Measurements from ENCODE around the gene CD93. TPM values are rescaled to one million over a fixed set of nuclear protein-coding genes. Genes with fewer than 3 reads are reported as not detected.

Gene CD93
- total and polyA plus RNA-seq, 2 of the 8 experiments (the other 6 are each of a cell fraction or from before 2014, with no cell fraction given) = under 0.01 to 0.07 TPM

DNA sequence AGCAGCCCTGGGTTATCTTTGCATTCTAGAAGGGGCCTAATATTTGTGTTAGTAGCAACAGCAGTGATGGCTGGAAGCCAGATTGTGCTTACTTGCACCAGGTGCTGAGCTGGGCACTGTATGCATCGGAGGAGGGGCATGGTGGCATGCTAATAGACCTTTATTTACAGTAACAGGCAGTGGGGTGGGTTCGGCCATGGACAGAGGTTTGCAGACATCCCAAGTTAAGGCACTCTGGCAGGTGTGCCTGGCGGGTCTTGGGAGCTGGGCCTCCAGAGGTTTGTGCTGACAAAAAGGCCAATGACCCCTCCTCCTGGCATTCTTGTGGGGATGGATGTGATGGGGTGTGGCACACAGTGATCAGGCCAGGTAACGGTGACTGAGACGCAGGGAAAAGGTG is 39.0 kb upstream of the CD93 start:
- Histone ChIP-seq H3K4ac (replicated peaks; ENCODE audit: insufficient read length, low read depth, low read length) (no peak overlapping the region), H4K20me1 (replicated peaks in 1 of 2; ENCODE audit: control insufficient read depth in 1 of 2, insufficient read depth in 2 of 2, low read length in 2 of 2) (no peaks in the 10 kb centered on the region), H3K56ac (replicated peaks; ENCODE audit: insufficient read length, low read depth, low read length) (no peak overlapping the region), H3K23me2 (ENCODE audit: low read depth, low read length) (no peaks in the 10 kb centered on the region; the same call in 1 of the 2 replicates), H3K79me2 (ENCODE audit: control insufficient read depth in 1 of 2, insufficient read depth in 2 of 2, low read length in 2 of 2) (no peaks in the 10 kb centered on the region), H3K18ac (ENCODE audit: extremely low read depth, low read length) (no peak overlapping the region), H4K91ac (replicated peaks; ENCODE audit: insufficient read length, low read length) (no peak overlapping the region), H3K14ac (ENCODE audit: insufficient read length) (no peak overlapping the region), H3K9me3 (ENCODE audit: insufficient read depth in 2 of 2, low read depth in 1 of 2, low read length in 1 of 2) (no peaks in the 10 kb centered on the region), H2AFZ (ENCODE audit: low read length) (no peak overlapping the region), H3K27me3 (replicated peaks in 1 of 4; ENCODE audit: control insufficient read depth in 3 of 4, extremely low read depth in 1 of 4, insufficient read depth in 3 of 4, low read length in 3 of 4) (no peaks in the 10 kb centered on the region), H3K36me3 (ENCODE audit: control insufficient read depth in 2 of 4, insufficient read depth in 4 of 4, low read length in 3 of 4) (no peaks in the 10 kb centered on the region), H3K4me2 (ENCODE audit: insufficient read depth in 1 of 2, low read depth in 2 of 2, low read length in 2 of 2) (no peak overlapping the region), H2BK120ac (replicated peaks; ENCODE audit: low read depth, low read length) (no peak overlapping the region), H2BK15ac (ENCODE audit: low read length) (no peak overlapping the region), H3K4me3 (ENCODE audit: extremely low read depth in 1 of 4, insufficient read depth in 2 of 4, low read depth in 3 of 4, low read length in 4 of 4) (no peak overlapping the region), H2BK12ac (ENCODE audit: low read depth, low read length) (0 out of 2 replicates have a peak overlapping the region, but pooled peaks have one; percentile 14), H3K23ac (ENCODE audit: insufficient read length) (no peak overlapping the region), H2BK5ac (ENCODE audit: low read depth, low read length) (no peak overlapping the region), H4K5ac (ENCODE audit: insufficient read length, low read depth, low read length) (no peak overlapping the region), H4K8ac (ENCODE audit: extremely low read depth, insufficient read depth, low read length) (no peak overlapping the region; the same call in 1 of the 2 replicates), H3K27ac (ENCODE audit: low read depth, low read length) (no peak overlapping the region), H2BK20ac (ENCODE audit: low read length) (no peak overlapping the region), H3K79me1 (ENCODE audit: low read depth, low read length) (no peaks in the 10 kb centered on the region), H3K9ac (replicated peaks in 1 of 4; ENCODE audit: extremely low read depth in 1 of 4, low read depth in 3 of 4, low read length in 3 of 4) (no peak overlapping the region), H2AK5ac (ENCODE audit: low read depth, low read length) (no peak overlapping the region), H3K4me1 (replicated peaks in 1 of 4; ENCODE audit: control insufficient read depth in 3 of 4, insufficient read depth in 4 of 4, low read length in 3 of 4) (peaks cover 0 to 3% (median 0%) of the 10 kb centered on the region in 4 experiments; a peak in 2 of 7 replicates)
- DNase-seq (ENCODE audit: low read depth in 1 of 2, low spot score in 2 of 2) (no peak), FAIRE-seq (no peak)
- ChIA-PET CTCF (ENCODE audit: partially characterized antibody) (interaction anchor here (0.6 to 2.7 kb wide), 8 partner anchors 9 to 196 kb away, joined by 3 to 12 read pairs (median 4); no protein-coding TSS in a partner anchor), POLR2A (ENCODE audit: partially characterized antibody) (no interaction called here)
- WGBS, 2 experiments (ENCODE audit: extremely low coverage in 1 of 2, insufficient coverage in 1 of 2, insufficient read length in 1 of 2, insufficient replicate concordance in 2 of 2, low coverage in 1 of 2, low lambda C conversion rate in 2 of 2, missing lambda C conversion rate in 1 of 2) = 76% methylated on average over 5 of the region's 5 CpGs; no CpG with 5 or more reads in 1 of the 2 experiments
- no peak for TF ChIP-seq SP2 (IDR thresholded peaks at IDR 0.05; ENCODE audit: low read length)
- TF ChIP-seq JUN (IDR thresholded peaks at IDR 0.05; ENCODE audit: low read depth, low read length) = no peak
- TF ChIP-seq TAF7 (optimal IDR thresholded peaks at IDR 0.05; ENCODE audit: borderline replicate concordance, low read depth, low read length) = no peak
- no peak for TF ChIP-seq CEBPB (IDR thresholded peaks at IDR 0.05; ENCODE audit: low read depth, low read length)
- no peak for TF ChIP-seq CTBP2 (IDR thresholded peaks at IDR 0.05; ENCODE audit: borderline replicate concordance, insufficient read depth, insufficient read length, low read length)
- no peak for TF ChIP-seq CHD2 (IDR thresholded peaks at IDR 0.05; ENCODE audit: low read length)

All from H1 (cell line).